ENCODE results near the gene EDIL3.

- TF ChIP-seq CTCF (IDR thresholded peaks at IDR 0.05) = no peak
- no peak for TF ChIP-seq POLR2A (IDR thresholded peaks at IDR 0.05)
Observed at GRCh38 chr5:84362061-84362720, 22.5 kb downstream of the EDIL3 start.

Data from lower leg skin (tissue), 3 donors.